ENCODE results near the gene PC. TPM values are rescaled to one million over a fixed set of nuclear protein-coding genes. Genes with fewer than 3 reads are reported as not detected.

The PC gene
- polyA plus RNA-seq, 1 of the 3 experiments (the other 2 are of a cell fraction), result 9.7 TPM

GRCh38 chr11:66870131-66870530 lies 88.1 kb downstream of the PC start:
- H3K4me3 ChIP-seq (ENCODE audit: low read depth in 2 of 2, low read length in 1 of 2), result no peak overlapping the region
- H3K79me2 ChIP-seq (ENCODE audit: insufficient read depth), result no peaks in the 10 kb centered on the region
- no peak overlapping the region for H3K27ac ChIP-seq (ENCODE audit: low read depth in 2 of 2, low read length in 1 of 2)
- ChIA-PET POLR2A (no interaction called here), CTCF (interaction anchor here (0.7 to 2.0 kb wide), 4 partner anchors 8 to 14 kb away, joined by 3 to 8 read pairs (median 3); no protein-coding TSS in a partner anchor)
- no peak for DNase-seq
- TF ChIP-seq FOSL2 (IDR thresholded peaks at IDR 0.05; ENCODE audit: borderline replicate concordance, low read depth), result no peak
- no peak for TF ChIP-seq USF1 (IDR thresholded peaks at IDR 0.05; ENCODE audit: borderline replicate concordance, low read depth)
- no peak for TF ChIP-seq EZH2phosphoT487 (IDR thresholded peaks at IDR 0.05; ENCODE audit: borderline replicate concordance, low read depth)
- TF ChIP-seq CHD2 (IDR thresholded peaks at IDR 0.05; ENCODE audit: low read length, partially characterized antibody), result no peak
- TF ChIP-seq GABPA (IDR thresholded peaks at IDR 0.05; ENCODE audit: low read depth), result no peak
- TF ChIP-seq MEF2A (IDR thresholded peaks at IDR 0.05; ENCODE audit: borderline replicate concordance, low read depth), result no peak
- no peak for TF ChIP-seq RFX5 (IDR thresholded peaks at IDR 0.05; ENCODE audit: low read length)
- TF ChIP-seq TCF12 (IDR thresholded peaks at IDR 0.05), result no peak
- no peak for TF ChIP-seq POLR2AphosphoS5 (IDR thresholded peaks at IDR 0.05; ENCODE audit: low read depth, low read length)
- no peak for TF ChIP-seq SIN3A (IDR thresholded peaks at IDR 0.05; ENCODE audit: borderline replicate concordance, low read depth, low read length)
- no peak for TF ChIP-seq NFIC (IDR thresholded peaks at IDR 0.05; ENCODE audit: borderline replicate concordance)
- TF ChIP-seq NRF1 (IDR thresholded peaks at IDR 0.05; ENCODE audit: low read depth, low read length), result no peak
- no peak for TF ChIP-seq FOXJ3 (CRISPR knock-in tag; IDR thresholded peaks at IDR 0.05)
- no peak for TF ChIP-seq RXRA (IDR thresholded peaks at IDR 0.05; ENCODE audit: borderline replicate concordance, low read depth)
- TF ChIP-seq EP300 (IDR thresholded peaks at IDR 0.05; ENCODE audit: borderline replicate concordance in 1 of 2, low read depth in 1 of 2, low read length in 1 of 2), result no peak
- TF ChIP-seq TAF1 (IDR thresholded peaks at IDR 0.05; ENCODE audit: borderline replicate concordance, low read depth, low read length), result no peak
- TF ChIP-seq YY1 (IDR thresholded peaks at IDR 0.05; ENCODE audit: low read depth), result no peak
- no peaks in the 10 kb centered on the region for H3K27me3 ChIP-seq (ENCODE audit: insufficient read depth)
- no peaks in the 10 kb centered on the region for H3K4me1 ChIP-seq (ENCODE audit: control insufficient read depth in 1 of 2, insufficient read depth in 2 of 2, low read depth in 1 of 2, low read length in 1 of 2)
- WGBS (ENCODE audit: low lambda C conversion rate), result 100% methylated on average over 4 of the region's 16 CpGs
- H3K9me3 ChIP-seq, result no peaks in the 10 kb centered on the region
- no peak overlapping the region for H3K9ac ChIP-seq
- H2AFZ ChIP-seq (ENCODE audit: low read depth), result no peak overlapping the region
- H4K20me1 ChIP-seq (ENCODE audit: insufficient read depth), result no peaks in the 10 kb centered on the region
- no peaks in the 10 kb centered on the region for H3K36me3 ChIP-seq (replicated peaks in 1 of 2; ENCODE audit: control insufficient read depth in 1 of 2, insufficient read depth in 2 of 2, low read length in 1 of 2)
- no peak overlapping the region for H3K4me2 ChIP-seq
- no peaks in the 10 kb centered on the region for H3K9me2 ChIP-seq
- H3F3A ChIP-seq (replicated peaks; ENCODE audit: insufficient read depth), result no peaks in the 10 kb centered on the region

- Histone ChIP-seq H3K9ac (no peak overlapping the region), H3K4me3 (ENCODE audit: low read depth in 2 of 2, low read length in 1 of 2) (no peak overlapping the region)
- 93% methylated on average over 8 of the region's 9 CpGs for WGBS (ENCODE audit: low lambda C conversion rate)
Measured at GRCh38 chr11:66869567-66869870, 88.7 kb downstream of the PC start.

More at GRCh38 chr11:66869567-66869870, 88.7 kb downstream of the PC start:
- Histone ChIP-seq H3K27me3 (ENCODE audit: insufficient read depth) (no peaks in the 10 kb centered on the region), H2AFZ (ENCODE audit: low read depth) (no peak overlapping the region), H3K27ac (ENCODE audit: low read depth in 2 of 2, low read length in 1 of 2) (no peak overlapping the region), H3K4me2 (no peak overlapping the region), H3K9me2 (no peaks in the 10 kb centered on the region), H3K79me2 (ENCODE audit: insufficient read depth) (no peaks in the 10 kb centered on the region), H3F3A (replicated peaks; ENCODE audit: insufficient read depth) (no peaks in the 10 kb centered on the region), H3K9me3 (no peaks in the 10 kb centered on the region), H3K36me3 (replicated peaks in 1 of 2; ENCODE audit: control insufficient read depth in 1 of 2, insufficient read depth in 2 of 2, low read length in 1 of 2) (no peaks in the 10 kb centered on the region), H3K4me1 (ENCODE audit: control insufficient read depth in 1 of 2, insufficient read depth in 2 of 2, low read depth in 1 of 2, low read length in 1 of 2) (no peaks in the 10 kb centered on the region), H4K20me1 (ENCODE audit: insufficient read depth) (no peaks in the 10 kb centered on the region)
- DNase-seq, result no peak
- no peak for TF ChIP-seq RXRA (IDR thresholded peaks at IDR 0.05; ENCODE audit: borderline replicate concordance, low read depth)
- no peak for TF ChIP-seq CHD2 (IDR thresholded peaks at IDR 0.05; ENCODE audit: low read length, partially characterized antibody)
- TF ChIP-seq POLR2AphosphoS5 (IDR thresholded peaks at IDR 0.05; ENCODE audit: low read depth, low read length), result no peak
- no peak for TF ChIP-seq FOXJ3 (CRISPR knock-in tag; IDR thresholded peaks at IDR 0.05)
- no peak for TF ChIP-seq TEAD4 (IDR thresholded peaks at IDR 0.05; ENCODE audit: borderline replicate concordance, insufficient read depth)
- TF ChIP-seq YY1 (IDR thresholded peaks at IDR 0.05; ENCODE audit: low read depth), result no peak
- CTCF ChIA-PET, result interaction anchor here (1.0 to 2.0 kb wide), 3 partner anchors 9 to 14 kb away, joined by 3 to 8 read pairs (median 3); no protein-coding TSS in a partner anchor
- POLR2A ChIA-PET, result no interaction called here

Measured in SK-N-SH (cell line).